Spleen (tissue), 11 donors: ENCODE measurements around the gene STXBP5. TPM values are rescaled to one million over a fixed set of nuclear protein-coding genes. Genes with fewer than 3 reads are reported as not detected.

Experiments
- DNase-seq: peaks from one replicate; pipeline ENCODE4 v3.0.0-alpha.2; 2020
- H3K27ac ChIP-seq, 8 donors: fragments of 200-600 bp; sonication (generic) in 7 of 8; 1 replicate in 4 of 8; 2 replicates in 4 of 8; pipeline versions ENCODE4 v1.5.0 to v1.8.0; 2016 to 2021; ENCODE audit warnings: inconsistent platforms in 4 of 8, mild to moderate bottlenecking in 4 of 8, moderate library complexity in 1 of 8
- H3K27me3 ChIP-seq, 7 donors: fragments of 200-600 bp; sonication (generic) in 6 of 7; replicated peaks in 1 of 7; 1 replicate in 4 of 7; 2 replicates in 3 of 7; pipeline versions ENCODE4 v1.5.0 to v1.8.0; 2016 to 2021; ENCODE audit warnings: inconsistent platforms in 3 of 7, mild to moderate bottlenecking in 1 of 7
- H3K36me3 ChIP-seq, 6 donors: fragments of 200-600 bp; sonication (generic) in 5 of 6; 1 replicate in 4 of 6; 2 replicates in 2 of 6; pipeline versions ENCODE4 v1.5.0 to v1.8.0; 2016 to 2021; ENCODE audit warnings: inconsistent platforms in 2 of 6
- H3K4me1 ChIP-seq, 6 donors: fragments of 200-600 bp; sonication (generic) in 5 of 6; 1 replicate in 3 of 6; 2 replicates in 3 of 6; pipeline versions ENCODE4 v1.5.0 to v1.8.0; 2016 to 2021; ENCODE audit warnings: inconsistent platforms in 3 of 6
- H3K4me3 ChIP-seq, 8 donors: fragments of 200-600 bp; sonication (generic) in 7 of 8; 1 replicate in 4 of 8; 2 replicates in 4 of 8; pipeline versions ENCODE4 v1.5.0 to v1.8.0; 2016 to 2021; ENCODE audit warnings: inconsistent platforms in 4 of 8, mild to moderate bottlenecking in 4 of 8, moderate library complexity in 2 of 8
- H3K9me3 ChIP-seq, 8 donors: fragments of 200-600 bp; sonication (generic) in 7 of 8; 1 replicate in 4 of 8; 2 replicates in 4 of 8; pipeline versions ENCODE4 v1.5.0 to v1.8.0; 2016 to 2021; ENCODE audit warnings: inconsistent platforms in 4 of 8
- POLR2A ChIP-seq, 3 donors: fragments of 450-650 bp; IDR thresholded peaks; one replicate each; pipeline ENCODE4 v1.5.1; 2017; ENCODE audit warnings: antibody characterized with exemption in 3 of 3, mild to moderate bottlenecking in 1 of 3
- POLR2AphosphoS5 ChIP-seq, 3 donors: sonication (generic); formaldehyde crosslinking; IDR thresholded peaks; one replicate each; pipeline ENCODE4 v1.5.1; 2017; ENCODE audit warnings: antibody characterized with exemption in 3 of 3
- WGBS, 5 donors: extraction: QIAGEN DNeasy Blood & Tissue Kit in 3 of 5; methylation state at CpG; one replicate each; pipeline versions ENCODE4 v1.1.5 to v1.1.7; 2013 to 2018; 5-methylcytosine and 5-hydroxymethylcytosine counted together
- intact Hi-C: fragments of 100-400 bp; cut with DNase I; formaldehyde crosslinking; loops from one replicate; pipeline ENCODE4 v1.15.0; 2023; ENCODE audit warnings: low total_unique reads
- polyA plus RNA-seq, 3 donors: library from polyadenylated mRNA; stranded (reverse); fragments of 200-250 nt; gene quantifications; one replicate each; pipeline ENCODE4 v1.2.1, GENCODE V29; 2013
- total RNA-seq, 7 donors: library from RNA; depleted of rRNA in 3 of 7; stranded (reverse); fragments of >200 nt in 3 of 7; fragmentation: NEBNext Ultra II Directional in 4 of 7; extraction: Animal tissue kit (Norgen Biotek cat#: 25700) in 4 of 7; gene quantifications; one replicate each; pipeline versions ENCODE4 v1.1.0 to v1.2.1, GENCODE V29; 2016 to 2021
- TF ChIP-seq, protein P1 (sequence below), 11 experiments: fragments of 200-600 bp in 7 of 11; fragments of 450-650 bp in 4 of 11; sonication (generic) in 4 of 11; IDR thresholded peaks in 8 of 11; conservative IDR thresholded peaks in 3 of 11; 1 replicate in 7 of 11; 2 replicates in 4 of 11; pipeline versions ENCODE4 v1.4.0 to v1.8.0; 2016 to 2021; ENCODE audit warnings: antibody characterized with exemption in 11 of 11, inconsistent platforms in 4 of 11, mild to moderate bottlenecking in 1 of 11
- donor health status: healthy with polysubstance abuse.
- donor health status: DM: no; HTN: no; CAD: no; lungs with moderate emphysema.
- donor health status: DM: no; HTN: no; CAD: no.
- donor health status: Bipolar disorder and iron deficiency.
- donor health status: healthy.
- donor health status: DM: no; HTN: no; CAD: no.
- donor health status: DM: yes; HTN: yes; CAD: no.

The STXBP5 gene
- total and polyA plus RNA-seq, 10 donors, result 6.5 to 51.1 (median 32.3) TPM

DNA sequence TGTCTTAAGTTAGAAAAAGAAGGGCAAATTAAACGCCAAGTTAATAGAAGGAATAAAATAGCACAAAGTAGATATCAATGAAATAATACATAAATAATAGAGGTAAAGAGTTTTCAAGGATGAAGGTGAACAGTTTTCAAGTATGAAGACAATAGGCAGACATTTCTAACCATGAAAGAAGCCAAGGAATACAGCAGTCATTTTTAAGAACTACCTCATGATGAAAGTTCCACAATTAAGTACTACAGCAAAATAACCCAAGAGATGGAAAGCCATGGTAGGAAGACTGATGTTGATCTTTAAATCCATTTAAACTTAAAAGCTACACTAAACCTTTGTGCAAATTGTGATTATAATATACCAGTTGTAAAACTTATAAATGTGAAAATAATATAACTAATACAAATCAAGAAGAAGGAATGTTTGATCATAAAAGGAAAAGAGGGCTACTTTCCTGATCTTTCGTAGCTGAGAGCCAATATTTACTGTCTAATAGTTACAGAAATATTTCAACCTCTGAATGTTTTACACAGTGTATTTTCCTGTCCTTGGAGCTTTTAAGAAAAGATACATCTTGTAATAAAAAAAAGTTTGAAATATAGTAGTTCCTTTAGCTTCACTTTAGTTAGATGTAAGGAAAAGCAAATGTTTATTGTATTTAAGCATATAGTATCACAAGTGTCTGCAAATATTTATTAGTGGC, 143.1 kb downstream of the STXBP5 start:
- Histone ChIP-seq H3K27me3 (no peaks in the 10 kb centered on the region), H3K9me3 (no peaks in the 10 kb centered on the region), H3K27ac (no peak overlapping the region), H3K4me1 (no peaks in the 10 kb centered on the region), H3K4me3 (no peak overlapping the region), H3K36me3 (peaks cover 0 to 40% (median 0%) of the 10 kb centered on the region in 6 donors)
- no peak for DNase-seq
- WGBS, 5 donors, result 97 to 99% (median 98%) methylated on average over 2 of the region's 2 CpGs
- intact Hi-C loops, result no loop called here
- TF ChIP-seq, protein P1, sequence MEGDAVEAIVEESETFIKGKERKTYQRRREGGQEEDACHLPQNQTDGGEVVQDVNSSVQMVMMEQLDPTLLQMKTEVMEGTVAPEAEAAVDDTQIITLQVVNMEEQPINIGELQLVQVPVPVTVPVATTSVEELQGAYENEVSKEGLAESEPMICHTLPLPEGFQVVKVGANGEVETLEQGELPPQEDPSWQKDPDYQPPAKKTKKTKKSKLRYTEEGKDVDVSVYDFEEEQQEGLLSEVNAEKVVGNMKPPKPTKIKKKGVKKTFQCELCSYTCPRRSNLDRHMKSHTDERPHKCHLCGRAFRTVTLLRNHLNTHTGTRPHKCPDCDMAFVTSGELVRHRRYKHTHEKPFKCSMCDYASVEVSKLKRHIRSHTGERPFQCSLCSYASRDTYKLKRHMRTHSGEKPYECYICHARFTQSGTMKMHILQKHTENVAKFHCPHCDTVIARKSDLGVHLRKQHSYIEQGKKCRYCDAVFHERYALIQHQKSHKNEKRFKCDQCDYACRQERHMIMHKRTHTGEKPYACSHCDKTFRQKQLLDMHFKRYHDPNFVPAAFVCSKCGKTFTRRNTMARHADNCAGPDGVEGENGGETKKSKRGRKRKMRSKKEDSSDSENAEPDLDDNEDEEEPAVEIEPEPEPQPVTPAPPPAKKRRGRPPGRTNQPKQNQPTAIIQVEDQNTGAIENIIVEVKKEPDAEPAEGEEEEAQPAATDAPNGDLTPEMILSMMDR (IDR thresholded peaks at IDR 0.05 in 8 of 11, conservative IDR thresholded peaks at IDR 0.05 in 3 of 11), result no peak
- TF ChIP-seq POLR2AphosphoS5 (IDR thresholded peaks at IDR 0.05), result no peak
- no peak for TF ChIP-seq POLR2A (IDR thresholded peaks at IDR 0.05)

- no peak for DNase-seq
- intact Hi-C loops, result no loop called here
- H3K27me3 ChIP-seq, result no peaks in the 10 kb centered on the region
- H3K4me1 ChIP-seq, result no peaks in the 10 kb centered on the region
- H3K4me3 ChIP-seq, result no peak overlapping the region
- TF ChIP-seq POLR2A (IDR thresholded peaks at IDR 0.05), result no peak
- no peak for TF ChIP-seq POLR2AphosphoS5 (IDR thresholded peaks at IDR 0.05)
- TF ChIP-seq, protein P1 (IDR thresholded peaks at IDR 0.05 in 8 of 11, conservative IDR thresholded peaks at IDR 0.05 in 3 of 11), result no peak
- no peak overlapping the region for H3K27ac ChIP-seq
- 97 to 100% (median 98%) methylated on average over 1 of the region's 1 CpG for WGBS, 5 donors
- peaks cover 0 to 40% (median 0%) of the 10 kb centered on the region in 6 donors for H3K36me3 ChIP-seq
- H3K9me3 ChIP-seq, result no peaks in the 10 kb centered on the region
Measured at GRCh38 chr6:147347882-147348575, 143.8 kb downstream of the STXBP5 start.

- H3K9me3 ChIP-seq, result peaks cover 0 to 6% (median 0%) of the 10 kb centered on the region in 8 donors
- no peaks in the 10 kb centered on the region for H3K4me1 ChIP-seq
- H3K27me3 ChIP-seq, result no peaks in the 10 kb centered on the region
- no peak overlapping the region for H3K27ac ChIP-seq
- WGBS, 5 donors, result 92 to 97% (median 92%) methylated on average over 5 of the region's 5 CpGs
- intact Hi-C loops, result no loop called here
- DNase-seq, result no peak
- TF ChIP-seq, protein P1 (IDR thresholded peaks at IDR 0.05 in 8 of 11, conservative IDR thresholded peaks at IDR 0.05 in 3 of 11), result no peak
- no peak for TF ChIP-seq POLR2AphosphoS5 (IDR thresholded peaks at IDR 0.05)
- no peak for TF ChIP-seq POLR2A (IDR thresholded peaks at IDR 0.05)
- H3K4me3 ChIP-seq, result no peak overlapping the region
- H3K36me3 ChIP-seq, result peaks cover 0 to 95% (median 38%) of the 10 kb centered on the region in 6 donors
Measured at GRCh38 chr6:147361311-147361981, 157.2 kb downstream of the STXBP5 start.

DNA sequence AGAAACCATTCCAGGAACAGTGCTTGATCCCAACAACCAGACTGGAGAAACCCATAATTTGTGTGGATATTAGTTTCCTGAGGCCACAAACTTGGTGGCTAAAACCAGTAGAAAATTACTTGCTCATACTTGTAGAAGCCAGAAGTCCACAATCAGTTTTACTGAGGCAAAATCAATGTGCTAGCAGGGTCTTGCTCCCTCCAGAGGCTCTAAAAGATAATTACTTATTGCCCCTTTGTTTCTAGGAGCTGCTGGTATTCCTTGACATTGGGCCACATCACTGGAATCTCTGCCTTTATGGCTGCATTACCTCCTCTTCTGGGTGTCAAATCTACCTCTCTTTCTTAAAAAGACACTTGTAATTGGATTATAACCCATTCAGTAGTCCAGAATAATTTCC, 162.1 kb downstream of the STXBP5 start:
- H3K4me3 ChIP-seq, result no peak overlapping the region
- no peak for DNase-seq
- no peaks in the 10 kb centered on the region for H3K9me3 ChIP-seq
- intact Hi-C loops, result no loop called here
- peaks cover 0 to 62% (median 27%) of the 10 kb centered on the region in 6 donors for H3K36me3 ChIP-seq
- no peaks in the 10 kb centered on the region for H3K27me3 ChIP-seq
- no peaks in the 10 kb centered on the region for H3K4me1 ChIP-seq
- TF ChIP-seq POLR2AphosphoS5 (IDR thresholded peaks at IDR 0.05), result no peak
- no peak for TF ChIP-seq POLR2A (IDR thresholded peaks at IDR 0.05)
- TF ChIP-seq, protein P1 (IDR thresholded peaks at IDR 0.05 in 8 of 11, conservative IDR thresholded peaks at IDR 0.05 in 3 of 11), result no peak
- H3K27ac ChIP-seq, result no peak overlapping the region
